ENCODE results near the gene IGLL1.

GRCh38 chr22:23565915-23566704, 14.0 kb downstream of the IGLL1 start:
- no peak for TF ChIP-seq POLR2AphosphoS5 (IDR thresholded peaks at IDR 0.05; ENCODE audit: insufficient read depth in 1 of 2, low read depth in 1 of 2)
- TF ChIP-seq, protein P1, sequence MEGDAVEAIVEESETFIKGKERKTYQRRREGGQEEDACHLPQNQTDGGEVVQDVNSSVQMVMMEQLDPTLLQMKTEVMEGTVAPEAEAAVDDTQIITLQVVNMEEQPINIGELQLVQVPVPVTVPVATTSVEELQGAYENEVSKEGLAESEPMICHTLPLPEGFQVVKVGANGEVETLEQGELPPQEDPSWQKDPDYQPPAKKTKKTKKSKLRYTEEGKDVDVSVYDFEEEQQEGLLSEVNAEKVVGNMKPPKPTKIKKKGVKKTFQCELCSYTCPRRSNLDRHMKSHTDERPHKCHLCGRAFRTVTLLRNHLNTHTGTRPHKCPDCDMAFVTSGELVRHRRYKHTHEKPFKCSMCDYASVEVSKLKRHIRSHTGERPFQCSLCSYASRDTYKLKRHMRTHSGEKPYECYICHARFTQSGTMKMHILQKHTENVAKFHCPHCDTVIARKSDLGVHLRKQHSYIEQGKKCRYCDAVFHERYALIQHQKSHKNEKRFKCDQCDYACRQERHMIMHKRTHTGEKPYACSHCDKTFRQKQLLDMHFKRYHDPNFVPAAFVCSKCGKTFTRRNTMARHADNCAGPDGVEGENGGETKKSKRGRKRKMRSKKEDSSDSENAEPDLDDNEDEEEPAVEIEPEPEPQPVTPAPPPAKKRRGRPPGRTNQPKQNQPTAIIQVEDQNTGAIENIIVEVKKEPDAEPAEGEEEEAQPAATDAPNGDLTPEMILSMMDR (IDR thresholded peaks at IDR 0.05): no peak
- no peak for TF ChIP-seq POLR2A (IDR thresholded peaks at IDR 0.05)

Data from vagina (tissue), 2 donors.